Measurements from ENCODE around the gene IGLL1. TPM values are rescaled to one million over a fixed set of nuclear protein-coding genes. Genes with fewer than 3 reads are reported as not detected.
"Not testable (repeated sequence)": the region's sequence is repeated elsewhere in the genome, so short reads cannot be mapped to it uniquely, and the experiment has no call there.

The IGLL1 gene
- total RNA-seq, 2 donors from 2014 or later, result not detected

DNA sequence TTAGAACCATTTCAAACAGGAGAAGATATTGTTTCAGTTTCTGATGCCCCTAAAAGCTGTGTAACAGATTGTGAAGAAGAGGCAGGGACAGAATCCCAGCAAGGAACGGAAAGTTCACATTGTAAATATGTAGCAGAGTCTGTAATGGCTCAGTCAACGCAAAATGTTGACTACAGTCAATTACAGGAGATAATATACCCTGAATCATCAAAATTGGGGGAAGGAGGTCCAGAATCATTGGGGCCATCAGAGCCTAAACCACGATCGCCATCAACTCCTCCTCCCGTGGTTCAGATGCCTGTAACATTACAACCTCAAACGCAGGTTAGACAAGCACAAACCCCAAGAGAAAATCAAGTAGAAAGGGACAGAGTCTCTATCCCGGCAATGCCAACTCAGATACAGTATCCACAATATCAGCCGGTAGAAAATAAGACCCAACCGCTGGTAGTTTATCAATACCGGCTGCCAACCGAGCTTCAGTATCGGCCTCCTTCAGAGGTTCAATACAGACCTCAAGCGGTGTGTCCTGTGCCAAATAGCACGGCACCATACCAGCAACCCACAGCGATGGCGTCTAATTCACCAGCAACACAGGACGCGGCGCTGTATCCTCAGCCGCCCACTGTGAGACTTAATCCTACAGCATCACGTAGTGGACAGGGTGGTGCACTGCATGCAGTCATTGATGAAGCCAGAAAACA, 40.8 kb downstream of the IGLL1 start:
- DNase-seq (peak; percentile 76 to 82), ATAC-seq (replicated peaks in 1 of 2) (peak; percentile 100)
- Mint-ChIP-seq H3K27ac (no peak overlapping the region), H3K36me3 (ENCODE audit: insufficient read depth in 2 of 2) (no peaks in the 10 kb centered on the region), H3K9me3 (no peaks in the 10 kb centered on the region), H3K27me3 (ENCODE audit: low read depth) (no peaks in the 10 kb centered on the region), H3K4me1 (ENCODE audit: low read depth) (peaks cover 11% of the 10 kb centered on the region), H3K4me3 (peak overlapping the region; percentile 40 to 55)

DNA sequence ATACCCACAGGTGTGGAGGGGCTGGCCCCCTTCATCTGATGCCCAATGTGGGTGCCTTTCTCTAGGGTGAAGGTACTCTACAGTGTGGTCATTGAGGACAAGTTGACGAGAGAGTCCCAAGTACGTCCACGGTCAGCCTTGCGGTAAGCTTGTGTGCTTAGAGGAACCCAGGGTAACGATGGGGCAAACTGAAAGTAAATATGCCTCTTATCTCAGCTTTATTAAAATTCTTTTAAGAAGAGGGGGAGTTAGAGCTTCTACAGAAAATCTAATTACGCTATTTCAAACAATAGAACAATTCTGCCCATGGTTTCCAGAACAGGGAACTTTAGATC, 41.4 kb downstream of the IGLL1 start:
- DNase-seq; H3K27me3 Mint-ChIP-seq (ENCODE audit: low read depth); ATAC-seq (replicated peaks in 1 of 2); H3K9me3 Mint-ChIP-seq; H3K27ac Mint-ChIP-seq; H3K36me3 Mint-ChIP-seq (ENCODE audit: insufficient read depth in 2 of 2): not testable (repeated sequence)
- Mint-ChIP-seq H3K4me3 (peak overlapping the region in 1 of 2 donors; percentile 40), H3K4me1 (ENCODE audit: low read depth) (peaks cover 11% of the 10 kb centered on the region)

DNA sequence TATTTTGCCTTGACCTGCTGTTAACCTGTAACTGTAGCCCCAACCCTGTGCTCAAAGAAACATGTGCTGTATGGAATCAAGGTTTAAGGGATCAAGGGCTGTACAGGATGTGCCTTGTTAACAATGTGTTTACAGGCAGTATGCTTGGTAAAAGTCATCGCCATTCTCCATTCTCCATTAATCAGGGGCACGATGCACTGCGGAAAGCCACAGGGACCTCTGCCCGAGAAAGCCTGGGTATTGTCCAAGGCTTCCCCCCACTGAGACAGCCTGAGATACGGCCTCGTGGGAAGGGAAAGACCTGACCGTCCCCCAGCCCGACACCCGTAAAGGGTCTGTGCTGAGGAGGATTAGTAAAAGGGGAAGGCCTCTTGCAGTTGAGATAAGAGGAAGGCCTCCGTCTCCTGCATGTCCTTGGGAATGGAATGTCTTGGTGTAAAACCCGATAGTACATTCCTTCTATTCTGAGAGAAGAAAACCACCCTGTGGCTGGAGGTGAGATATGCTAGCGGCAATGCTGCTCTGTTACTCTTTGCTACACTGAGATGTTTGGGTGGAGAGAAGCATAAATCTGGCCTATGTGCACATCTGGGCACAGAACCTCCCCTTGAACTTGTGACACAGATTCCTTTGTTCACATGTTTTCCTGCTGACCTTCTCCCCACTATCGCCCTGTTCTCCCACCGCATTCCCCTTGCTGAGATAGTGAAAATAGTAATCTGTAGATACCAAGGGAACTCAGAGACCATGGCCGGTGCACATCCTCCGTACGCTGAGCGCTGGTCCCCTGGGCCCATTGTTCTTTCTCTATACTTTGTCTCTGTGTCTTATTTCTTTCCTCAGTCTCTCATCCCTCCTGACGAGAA, 42.0 kb downstream of the IGLL1 start:
- not testable (repeated sequence) for DNase-seq; H3K27me3 Mint-ChIP-seq (ENCODE audit: low read depth); ATAC-seq (replicated peaks in 1 of 2); H3K4me3 Mint-ChIP-seq; H3K36me3 Mint-ChIP-seq (ENCODE audit: insufficient read depth in 2 of 2); H3K27ac Mint-ChIP-seq; H3K9me3 Mint-ChIP-seq
- H3K4me1 Mint-ChIP-seq (ENCODE audit: low read depth), result peaks cover 11% of the 10 kb centered on the region

DNA sequence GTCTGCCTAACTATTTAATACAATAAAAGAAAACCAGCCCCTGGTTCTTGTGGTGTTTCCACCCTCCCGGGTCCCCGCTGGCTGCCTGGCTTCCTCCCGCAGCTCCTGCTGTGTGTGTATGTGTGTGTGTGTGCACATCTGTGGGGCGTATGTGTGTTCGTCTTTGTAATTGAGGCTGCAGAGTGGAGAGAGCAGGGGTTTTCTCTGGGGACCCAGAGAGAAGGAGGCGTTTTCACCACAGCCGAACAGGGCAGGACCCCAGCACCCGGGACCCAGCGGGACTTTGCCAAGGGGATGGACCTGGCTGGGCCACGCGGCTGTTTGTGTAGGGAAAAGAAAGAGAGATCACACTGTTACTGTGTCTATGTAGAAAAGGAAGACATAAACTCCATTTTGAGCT, 42.7 kb downstream of the IGLL1 start:
- no peak for DNase-seq
- H3K27ac Mint-ChIP-seq, result no peak overlapping the region
- H3K36me3 Mint-ChIP-seq (ENCODE audit: insufficient read depth in 2 of 2), result no peaks in the 10 kb centered on the region
- H3K4me1 Mint-ChIP-seq (ENCODE audit: low read depth), result peaks cover 11% of the 10 kb centered on the region
- ATAC-seq (replicated peaks in 1 of 2), result no peak
- no peaks in the 10 kb centered on the region for H3K27me3 Mint-ChIP-seq (ENCODE audit: low read depth)
- H3K4me3 Mint-ChIP-seq, result no peak overlapping the region
- H3K9me3 Mint-ChIP-seq, result no peaks in the 10 kb centered on the region

DNA sequence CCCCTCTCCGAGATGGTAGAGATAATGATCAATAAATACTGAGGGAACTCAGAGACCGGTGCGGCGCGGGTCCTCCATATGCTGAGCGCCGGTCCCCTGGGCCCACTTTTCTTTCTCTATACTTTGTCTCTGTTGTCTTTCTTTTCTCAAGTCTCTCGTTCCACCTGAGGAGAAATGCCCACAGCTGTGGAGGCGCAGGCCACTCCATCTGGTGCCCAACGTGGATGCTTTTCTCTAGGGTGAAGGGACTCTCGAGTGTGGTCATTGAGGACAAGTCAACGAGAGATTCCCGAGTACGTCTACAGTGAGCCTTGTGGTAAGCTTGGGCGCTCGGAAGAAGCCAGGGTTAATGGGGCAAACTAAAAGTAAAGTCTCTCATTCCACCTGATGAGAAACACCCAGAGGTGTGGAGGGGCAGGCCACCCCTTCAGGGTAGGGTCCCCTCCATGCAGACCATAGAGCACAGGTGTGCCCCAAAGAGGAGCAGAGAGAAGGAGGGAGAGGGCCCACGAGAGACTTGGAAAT, 43.2 kb downstream of the IGLL1 start:
- DNase-seq (no peak), ATAC-seq (replicated peaks in 1 of 2) (no peak)
- no peaks in the 10 kb centered on the region for H3K36me3 Mint-ChIP-seq (ENCODE audit: insufficient read depth in 2 of 2)
- H3K4me1 Mint-ChIP-seq (ENCODE audit: low read depth), result peaks cover 11% of the 10 kb centered on the region
- H3K27me3 Mint-ChIP-seq (ENCODE audit: low read depth), result no peaks in the 10 kb centered on the region
- no peaks in the 10 kb centered on the region for H3K9me3 Mint-ChIP-seq
- H3K4me3 Mint-ChIP-seq, result no peak overlapping the region
- no peak overlapping the region for H3K27ac Mint-ChIP-seq

DNA sequence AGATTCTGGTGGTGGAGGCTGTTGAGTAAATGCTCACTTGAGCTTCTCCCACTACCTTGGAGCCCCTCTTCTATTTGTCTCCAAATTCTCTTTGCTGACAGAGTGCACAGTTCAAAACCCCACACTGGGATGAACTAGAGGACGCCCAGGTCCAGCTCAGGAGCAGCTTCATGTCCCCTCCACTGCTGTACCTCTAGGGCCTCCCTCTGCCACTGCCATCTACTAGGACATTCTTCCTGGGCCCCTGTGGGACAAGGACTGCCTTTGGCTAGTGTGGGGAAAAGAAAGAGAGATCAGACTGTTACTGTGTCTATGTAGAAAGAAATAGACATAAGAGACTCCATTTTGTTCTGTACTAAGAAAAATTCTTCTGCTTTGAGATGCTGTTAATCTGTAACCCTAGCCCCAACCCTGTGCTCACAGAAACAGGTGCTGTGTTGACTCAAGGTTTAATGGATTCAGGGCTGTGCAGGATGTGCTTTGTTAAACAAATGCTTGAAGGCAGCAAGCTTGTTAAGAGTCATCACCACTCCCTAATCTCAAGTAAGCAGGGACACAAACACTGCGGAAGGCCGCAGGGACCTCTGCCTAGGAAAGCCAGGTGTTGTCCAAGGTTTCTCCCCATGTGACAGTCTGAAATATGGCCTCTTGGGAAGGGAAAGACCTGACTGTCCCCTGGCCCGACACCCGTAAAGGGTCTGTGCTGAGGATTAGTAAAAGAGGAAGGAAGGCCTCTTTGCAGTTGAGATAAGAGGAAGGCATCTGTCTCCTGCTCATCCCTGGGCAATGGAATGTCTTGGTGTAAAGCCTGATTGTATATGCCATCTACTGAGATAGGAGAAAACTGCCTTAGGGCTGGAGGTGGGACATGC, 44.1 kb downstream of the IGLL1 start:
- H3K36me3 Mint-ChIP-seq (ENCODE audit: insufficient read depth in 2 of 2); H3K27ac Mint-ChIP-seq; H3K4me3 Mint-ChIP-seq; ATAC-seq (replicated peaks in 1 of 2); H3K9me3 Mint-ChIP-seq; DNase-seq; H3K27me3 Mint-ChIP-seq (ENCODE audit: low read depth): not testable (repeated sequence)
- peaks cover 11% of the 10 kb centered on the region for H3K4me1 Mint-ChIP-seq (ENCODE audit: low read depth)

DNA sequence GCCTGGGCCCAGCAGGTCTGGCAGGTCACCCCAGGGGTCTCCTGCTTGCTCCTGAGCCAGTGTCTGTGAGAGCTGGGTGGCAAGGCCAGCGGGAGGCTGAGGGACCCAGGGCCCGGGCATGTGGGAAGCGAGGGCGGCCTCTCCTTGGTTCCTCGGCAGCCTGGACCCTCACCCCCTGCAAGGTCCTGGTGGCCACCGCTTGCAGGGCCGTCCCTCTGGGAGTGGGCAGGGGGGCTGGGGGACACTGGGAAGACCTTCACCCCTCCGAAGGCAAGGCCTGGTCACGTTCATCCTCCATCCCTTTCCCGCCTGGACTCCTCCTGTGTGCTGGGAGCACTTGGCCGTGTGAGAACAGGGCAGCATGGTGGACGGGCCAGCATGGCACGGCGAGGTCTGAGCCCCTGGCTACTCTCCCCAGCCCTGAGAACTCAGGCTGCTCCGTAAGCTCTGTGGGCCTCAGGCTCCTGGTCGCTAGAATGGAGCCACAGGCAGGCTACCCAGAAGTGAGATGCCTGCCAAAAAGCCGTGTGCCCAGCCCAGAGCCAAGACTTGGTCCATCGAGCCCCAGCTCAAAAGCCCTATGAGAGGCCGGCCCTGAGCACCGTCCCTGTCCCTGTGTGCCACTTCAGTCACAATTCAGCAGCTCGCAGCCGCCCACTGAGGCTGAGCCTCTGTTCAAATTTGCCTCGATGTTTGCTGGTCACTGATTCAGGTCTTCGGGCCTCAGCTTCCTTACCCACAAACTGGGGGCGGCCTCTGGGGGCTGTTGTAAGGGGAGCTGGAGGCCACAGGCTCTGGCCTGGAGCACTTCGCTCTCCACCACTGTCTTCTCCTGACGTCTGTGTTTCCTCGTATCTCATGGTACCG, 45.0 kb downstream of the IGLL1 start:
- ATAC-seq (replicated peaks in 1 of 2) (no peak), DNase-seq (no peak)
- Mint-ChIP-seq H3K4me3 (no peak overlapping the region), H3K4me1 (ENCODE audit: low read depth) (peaks cover 11% of the 10 kb centered on the region), H3K36me3 (ENCODE audit: insufficient read depth in 2 of 2) (no peaks in the 10 kb centered on the region), H3K27ac (no peak overlapping the region), H3K27me3 (ENCODE audit: low read depth) (no peaks in the 10 kb centered on the region), H3K9me3 (no peaks in the 10 kb centered on the region)

DNA sequence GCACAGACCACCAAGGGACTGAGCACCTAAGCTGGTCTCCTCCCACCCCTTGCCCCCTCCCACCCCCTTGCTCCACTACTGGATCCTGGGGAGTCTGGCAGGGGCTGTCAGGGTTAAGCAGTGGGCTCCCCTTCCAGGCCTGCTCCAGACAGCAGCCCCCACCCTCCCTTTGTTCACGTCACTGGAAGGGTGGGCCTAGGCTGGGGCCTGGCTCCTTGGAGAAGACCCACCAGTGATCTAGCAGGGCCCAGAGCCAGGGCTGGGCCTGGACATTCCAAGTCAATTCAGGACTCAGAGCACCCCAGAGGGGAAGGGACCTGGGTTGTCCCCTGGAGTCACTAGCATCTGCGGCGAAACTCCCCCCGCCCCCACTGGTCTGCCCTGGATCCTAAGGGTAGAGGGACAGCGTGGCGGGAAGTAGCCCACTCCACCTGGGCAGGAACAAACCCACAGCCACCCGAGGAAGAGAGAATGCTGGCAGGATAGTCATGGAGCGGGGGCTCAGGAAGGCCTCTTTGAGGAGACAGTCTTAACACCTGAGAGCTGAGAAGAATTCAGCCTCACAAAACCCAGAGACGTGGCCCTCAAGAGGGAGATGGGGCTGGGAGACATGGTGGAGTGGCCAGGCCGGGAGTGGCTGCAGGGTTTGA, 45.8 kb downstream of the IGLL1 start:
- no peak for ATAC-seq (replicated peaks in 1 of 2)
- no peak for DNase-seq
- peaks cover 7% of the 10 kb centered on the region for H3K4me1 Mint-ChIP-seq (ENCODE audit: low read depth)
- H3K36me3 Mint-ChIP-seq (ENCODE audit: insufficient read depth in 2 of 2), result no peaks in the 10 kb centered on the region
- H3K27me3 Mint-ChIP-seq (ENCODE audit: low read depth), result no peaks in the 10 kb centered on the region
- no peak overlapping the region for H3K27ac Mint-ChIP-seq
- no peak overlapping the region for H3K4me3 Mint-ChIP-seq
- no peaks in the 10 kb centered on the region for H3K9me3 Mint-ChIP-seq

DNA sequence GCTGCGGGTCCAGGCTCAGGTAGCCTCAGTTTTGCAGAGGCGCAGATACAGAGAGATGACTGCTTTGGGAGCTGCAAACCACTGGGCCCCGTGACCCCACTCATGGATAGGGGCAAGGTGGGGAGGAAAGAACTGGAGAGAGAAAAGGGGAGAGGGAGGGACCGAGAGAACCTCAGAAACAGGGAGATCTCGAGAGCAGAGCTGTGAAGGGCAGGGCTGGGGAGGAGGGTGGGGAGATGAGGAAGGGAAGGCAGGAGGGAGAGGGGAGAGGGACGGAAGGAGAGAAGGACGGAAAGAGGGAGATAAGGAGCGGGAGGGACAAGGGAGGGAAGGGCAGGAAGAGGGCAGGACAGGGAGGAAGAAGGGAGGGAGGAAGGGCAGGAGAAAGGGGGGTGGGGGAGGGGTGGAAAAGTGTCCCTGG, 46.3 kb downstream of the IGLL1 start:
- H3K27ac Mint-ChIP-seq, result no peak overlapping the region
- H3K4me1 Mint-ChIP-seq (ENCODE audit: low read depth), result peaks cover 2% of the 10 kb centered on the region
- H3K36me3 Mint-ChIP-seq (ENCODE audit: insufficient read depth in 2 of 2), result no peaks in the 10 kb centered on the region
- DNase-seq (no peak), ATAC-seq (replicated peaks in 1 of 2) (no peak)
- H3K9me3 Mint-ChIP-seq, result no peaks in the 10 kb centered on the region
- no peak overlapping the region for H3K4me3 Mint-ChIP-seq
- no peaks in the 10 kb centered on the region for H3K27me3 Mint-ChIP-seq (ENCODE audit: low read depth)

DNA sequence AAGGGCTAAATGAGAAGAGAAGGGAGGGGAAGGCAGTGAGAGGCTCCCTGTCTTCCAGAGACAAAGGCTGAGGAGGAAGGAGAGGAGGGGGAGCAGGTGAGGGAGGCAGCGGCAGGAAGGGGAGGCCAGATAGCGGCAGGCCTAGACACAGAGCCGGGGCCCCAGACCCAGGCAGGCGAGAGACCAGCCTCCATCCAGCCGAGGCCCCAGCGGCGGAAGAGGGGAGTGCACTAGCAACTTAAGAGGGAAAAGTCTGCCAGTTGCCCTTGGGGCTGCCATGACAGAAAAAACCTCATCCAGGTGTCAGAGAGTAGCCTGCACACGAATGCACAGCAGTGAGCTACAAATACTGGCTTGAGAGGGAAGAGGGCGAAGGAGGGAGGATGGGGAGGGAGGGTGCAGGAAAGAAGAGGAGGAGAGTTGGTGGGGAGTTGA, 46.7 kb downstream of the IGLL1 start:
- peak; percentile 39 to 47 for DNase-seq

DNA sequence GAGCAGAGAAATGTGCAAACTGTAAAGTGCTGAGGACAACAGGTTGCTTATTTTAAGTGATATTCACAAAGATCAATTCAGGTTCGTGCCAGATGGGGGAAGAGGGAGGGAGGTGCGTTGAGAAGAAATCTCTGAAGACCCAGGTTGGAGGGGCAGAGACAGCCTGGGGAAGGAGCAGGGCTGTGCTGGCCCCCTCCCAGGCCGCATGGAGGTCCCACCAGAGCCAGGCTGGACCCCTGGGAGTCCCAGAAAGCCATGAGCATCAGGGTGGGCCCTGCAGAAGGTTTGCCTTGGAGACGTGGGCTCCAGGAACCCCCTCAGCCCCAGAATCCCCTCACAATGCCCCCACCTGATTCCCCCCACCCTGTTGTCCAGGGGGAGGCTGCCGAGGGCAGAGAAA, 47.4 kb downstream of the IGLL1 start:
- DNase-seq (no peak), ATAC-seq (replicated peaks in 1 of 2) (no peak)
- H3K4me1 Mint-ChIP-seq (ENCODE audit: low read depth), result no peaks in the 10 kb centered on the region
- no peak overlapping the region for H3K27ac Mint-ChIP-seq
- H3K27me3 Mint-ChIP-seq (ENCODE audit: low read depth), result no peaks in the 10 kb centered on the region
- no peaks in the 10 kb centered on the region for H3K9me3 Mint-ChIP-seq
- no peak overlapping the region for H3K4me3 Mint-ChIP-seq
- H3K36me3 Mint-ChIP-seq (ENCODE audit: insufficient read depth in 2 of 2), result no peaks in the 10 kb centered on the region

More for the DNA sequence above, 46.7 kb downstream of the IGLL1 start:
- H3K27ac Mint-ChIP-seq, result no peak overlapping the region
- H3K4me3 Mint-ChIP-seq, result no peak overlapping the region
- no peaks in the 10 kb centered on the region for H3K4me1 Mint-ChIP-seq (ENCODE audit: low read depth)
- H3K9me3 Mint-ChIP-seq, result no peaks in the 10 kb centered on the region
- H3K36me3 Mint-ChIP-seq (ENCODE audit: insufficient read depth in 2 of 2), result no peaks in the 10 kb centered on the region
- ATAC-seq (replicated peaks in 1 of 2), result peak; percentile 50 to 58
- no peaks in the 10 kb centered on the region for H3K27me3 Mint-ChIP-seq (ENCODE audit: low read depth)
